Measurements from ENCODE around the gene ZGRF1.

DNA sequence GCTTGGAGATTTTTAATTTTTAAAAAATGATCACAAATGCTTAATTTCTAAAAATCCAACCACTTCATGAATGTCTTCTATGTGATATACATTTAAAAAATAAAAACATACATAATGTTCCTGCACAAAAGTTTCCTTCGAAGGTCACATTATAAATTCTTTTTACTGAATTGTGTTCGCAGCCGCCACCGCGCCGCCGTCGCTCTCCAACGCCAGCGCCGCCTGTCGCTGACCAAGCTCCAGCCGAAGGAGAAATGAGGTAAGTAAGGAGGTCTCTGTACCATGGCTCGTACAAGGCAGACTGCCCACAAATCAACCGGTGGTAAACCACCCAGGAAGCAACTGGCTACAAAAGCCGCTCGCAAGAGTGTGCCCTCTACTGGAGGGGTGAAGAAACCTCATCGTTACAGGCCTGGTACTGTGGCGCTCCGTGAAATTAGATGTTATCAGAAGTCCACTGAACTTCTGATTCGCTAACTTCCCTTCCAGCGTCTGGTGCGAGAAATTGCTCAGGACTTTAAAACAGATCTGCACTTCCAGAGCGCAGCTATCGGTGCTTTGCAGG, 71.9 kb downstream of the ZGRF1 start:
- TF ChIP-seq, protein P1, sequence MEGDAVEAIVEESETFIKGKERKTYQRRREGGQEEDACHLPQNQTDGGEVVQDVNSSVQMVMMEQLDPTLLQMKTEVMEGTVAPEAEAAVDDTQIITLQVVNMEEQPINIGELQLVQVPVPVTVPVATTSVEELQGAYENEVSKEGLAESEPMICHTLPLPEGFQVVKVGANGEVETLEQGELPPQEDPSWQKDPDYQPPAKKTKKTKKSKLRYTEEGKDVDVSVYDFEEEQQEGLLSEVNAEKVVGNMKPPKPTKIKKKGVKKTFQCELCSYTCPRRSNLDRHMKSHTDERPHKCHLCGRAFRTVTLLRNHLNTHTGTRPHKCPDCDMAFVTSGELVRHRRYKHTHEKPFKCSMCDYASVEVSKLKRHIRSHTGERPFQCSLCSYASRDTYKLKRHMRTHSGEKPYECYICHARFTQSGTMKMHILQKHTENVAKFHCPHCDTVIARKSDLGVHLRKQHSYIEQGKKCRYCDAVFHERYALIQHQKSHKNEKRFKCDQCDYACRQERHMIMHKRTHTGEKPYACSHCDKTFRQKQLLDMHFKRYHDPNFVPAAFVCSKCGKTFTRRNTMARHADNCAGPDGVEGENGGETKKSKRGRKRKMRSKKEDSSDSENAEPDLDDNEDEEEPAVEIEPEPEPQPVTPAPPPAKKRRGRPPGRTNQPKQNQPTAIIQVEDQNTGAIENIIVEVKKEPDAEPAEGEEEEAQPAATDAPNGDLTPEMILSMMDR (IDR thresholded peaks at IDR 0.05): no peak
- TF ChIP-seq POLR2A (IDR thresholded peaks at IDR 0.05): no peak
